OCI-LY7 (cell line): ENCODE measurements around the gene CCDC78. TPM values are rescaled to one million over a fixed set of nuclear protein-coding genes. Genes with fewer than 3 reads are reported as not detected.
A peak's percentile ranks its signal among the peaks of the same experiment; 100 is the strongest.

Experiments used
- BruUV-seq: library from RNA; stranded (reverse); fragments of 400-500 nt; replicated peaks from 2 replicates; lab custom pipeline; 2021; lab: Mats Ljungman, UMichigan
- CTCF ChIA-PET: fragments of 300-600 bp; sonication (Branson Sonifier 250); formaldehyde crosslinking; loops from one replicate; lab custom pipeline; 2022; ENCODE audit warnings: antibody characterized with exemption; ENCODE audit not compliant: unreplicated experiment; lab: Charles Lee
- POLR2A ChIA-PET: fragments of 300-600 bp; sonication (Branson Sonifier 250); formaldehyde crosslinking; loops from one replicate; lab custom pipeline; 2022; ENCODE audit warnings: antibody characterized with exemption; lab: Charles Lee
- DNase-seq: peaks from one replicate; pipeline ENCODE4 v3.0.0-alpha.2; 2015; ENCODE audit warnings: low spot score
- H2AFZ ChIP-seq: fragments of 200-600 bp; sonication (generic), shearing (Covaris generic); 2 replicates; pipeline ENCODE4 v1.6.1; 2014; ENCODE audit warnings: mild to moderate bottlenecking, antibody characterized with exemption, low read length, moderate library complexity
- H3K27ac ChIP-seq: fragments of 200-600 bp; sonication (generic); 2 replicates; pipeline ENCODE4 v1.5.1; 2014; ENCODE audit warnings: mixed run types, low read depth, mild to moderate bottlenecking, moderate library complexity, low read length, inconsistent platforms; ENCODE audit not compliant: poor library complexity, severe bottlenecking
- H3K36me3 ChIP-seq: fragments of 200-600 bp; sonication (generic); 2 replicates; pipeline ENCODE4 v1.6.1; 2014; ENCODE audit warnings: mild to moderate bottlenecking, antibody characterized with exemption, low read length, moderate library complexity, mixed read lengths; ENCODE audit not compliant: insufficient read depth
- H3K4me1 ChIP-seq: fragments of 200-600 bp; sonication (generic); 2 replicates; pipeline ENCODE4 v1.5.1; 2014; ENCODE audit warnings: mild to moderate bottlenecking, low read length; ENCODE audit not compliant: insufficient read depth, poor library complexity, severe bottlenecking
- H3K4me2 ChIP-seq: fragments of 200-600 bp; sonication (generic); 2 replicates; pipeline ENCODE4 v1.6.1; 2014; ENCODE audit warnings: mild to moderate bottlenecking, low read length
- H3K4me3 ChIP-seq: fragments of 200-600 bp; sonication (generic); 2 replicates; pipeline ENCODE4 v1.5.1; 2014; ENCODE audit warnings: mild to moderate bottlenecking, low read depth, low read length; ENCODE audit not compliant: poor library complexity, severe bottlenecking
- H3K79me2 ChIP-seq: fragments of 200-600 bp; sonication (generic); 2 replicates; pipeline ENCODE4 v1.6.1; 2016; ENCODE audit warnings: low read depth, mild to moderate bottlenecking, low read length, moderate library complexity, mixed read lengths; ENCODE audit not compliant: insufficient read depth
- H3K9me2 ChIP-seq: fragments of 200-600 bp; sonication (generic); 2 replicates; pipeline ENCODE4 v1.6.1; 2016; ENCODE audit warnings: mild to moderate bottlenecking, low read length, mixed read lengths; ENCODE audit not compliant: insufficient read depth
- H3K9me3 ChIP-seq: fragments of 200-600 bp; sonication (generic); 2 replicates; pipeline ENCODE4 v1.6.1; 2014; ENCODE audit warnings: mild to moderate bottlenecking, mixed run types, low read length, mixed read lengths
- H4K20me1 ChIP-seq: fragments of 200-600 bp; sonication (generic); 2 replicates; pipeline ENCODE4 v1.6.1; 2014; ENCODE audit warnings: mild to moderate bottlenecking, antibody characterized with exemption, low read length, moderate library complexity, mixed read lengths; ENCODE audit not compliant: insufficient read depth
- EZH2phosphoT487 ChIP-seq: fragments of 200-600 bp; sonication (generic); IDR thresholded peaks from 2 replicates; pipeline ENCODE4 v1.6.1; 2018; ENCODE audit warnings: low read depth, borderline replicate concordance, mild to moderate bottlenecking, mixed run types, antibody characterized with exemption, low read length, moderate library complexity, mixed read lengths
- intact Hi-C: fragments of 100-400 bp; cut with micrococcal nuclease; formaldehyde crosslinking; loops from one replicate; pipeline ENCODE4 v1.10.0; 2022; ENCODE audit not compliant: unreplicated experiment
- total RNA-seq, 2 experiments: library from RNA; depleted of rRNA in 1 of 2; stranded (reverse); fragments of >200 nt in 1 of 2; shearing (Covaris generic) in 1 of 2; gene quantifications; 2 replicates each; pipeline ENCODE4 v1.2.3, GENCODE V29; 2014 to 2022
- TF ChIP-seq, protein P1 (sequence below): fragments of 200-600 bp; sonication (generic); conservative IDR thresholded peaks from 2 replicates; pipeline ENCODE4 v1.5.1; 2014; ENCODE audit warnings: mild to moderate bottlenecking, antibody characterized with exemption, low read length, moderate library complexity, mixed read lengths

The CCDC78 gene
- total RNA-seq, 2 experiments from 2014 or later, result 25.8 to 57.9 TPM

DNA sequence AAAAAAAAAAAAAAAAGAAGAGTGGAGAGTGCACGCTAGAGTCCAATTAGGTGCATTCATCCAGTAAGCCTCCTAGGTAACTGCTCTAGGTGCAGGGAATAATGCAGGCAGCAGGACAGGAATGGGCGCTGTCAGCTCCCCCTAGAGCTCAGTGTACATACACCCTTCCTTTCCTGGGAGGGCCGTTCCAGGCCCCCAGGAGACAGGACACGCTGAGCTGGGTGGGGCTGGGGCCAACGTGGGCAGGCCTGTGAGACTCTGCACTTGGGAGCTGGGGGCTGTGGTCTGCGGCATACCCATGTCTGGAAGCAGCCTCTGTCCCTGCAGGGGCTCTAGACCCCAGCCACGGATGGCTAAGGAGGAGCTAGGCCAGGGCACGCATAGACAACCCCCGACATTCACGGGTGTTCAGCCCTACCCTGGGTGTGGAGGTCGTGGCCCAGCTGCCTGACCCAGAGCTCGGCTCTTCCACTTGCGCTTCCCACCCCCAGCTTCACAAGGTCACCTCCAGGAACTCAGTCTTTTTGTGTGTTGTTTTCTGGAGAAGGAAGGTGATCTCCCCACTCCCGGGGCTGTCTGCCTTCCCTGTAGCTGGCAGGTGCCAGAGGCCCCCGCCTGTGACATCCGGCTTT, 6.3 kb downstream of the CCDC78 start:
- Histone ChIP-seq H3K9me3 (no peaks in the 10 kb centered on the region), H3K36me3 (0 out of 2 replicates have a peak, but pooled peaks cover 10% of the 10 kb centered on the region), H3K4me3 (peak overlapping the region; percentile 95), H4K20me1 (no peaks in the 10 kb centered on the region), H3K79me2 (no peaks in the 10 kb centered on the region), H3K27ac (peak overlapping the region; percentile 93), H3K9me2 (no peaks in the 10 kb centered on the region), H3K4me2 (peak overlapping the region; percentile 88), H3K4me1 (peaks cover 62% of the 10 kb centered on the region), H2AFZ (no peak overlapping the region)
- intact Hi-C loops, result loop anchor here (2.0 to 5.0 kb wide), 2 partner anchors 19 to 38 kb away; partner anchors contain the start of genes JMJD8 and STUB1
- CTCF ChIA-PET, result interaction anchor here (0.7 kb wide), 1 partner anchor 21 kb away, joined by 4 read pairs; the partner anchor contains the start of gene CIAO3
- BruUV-seq, result TSS peak; percentile 74
- DNase-seq, result no peak
- POLR2A ChIA-PET, result interaction anchor here (0.5 to 3.2 kb wide), 4 partner anchors 8 to 30 kb away, joined by 3 to 26 read pairs (median 3); partner anchors contain the start of gene WDR24
- TF ChIP-seq, protein P1, sequence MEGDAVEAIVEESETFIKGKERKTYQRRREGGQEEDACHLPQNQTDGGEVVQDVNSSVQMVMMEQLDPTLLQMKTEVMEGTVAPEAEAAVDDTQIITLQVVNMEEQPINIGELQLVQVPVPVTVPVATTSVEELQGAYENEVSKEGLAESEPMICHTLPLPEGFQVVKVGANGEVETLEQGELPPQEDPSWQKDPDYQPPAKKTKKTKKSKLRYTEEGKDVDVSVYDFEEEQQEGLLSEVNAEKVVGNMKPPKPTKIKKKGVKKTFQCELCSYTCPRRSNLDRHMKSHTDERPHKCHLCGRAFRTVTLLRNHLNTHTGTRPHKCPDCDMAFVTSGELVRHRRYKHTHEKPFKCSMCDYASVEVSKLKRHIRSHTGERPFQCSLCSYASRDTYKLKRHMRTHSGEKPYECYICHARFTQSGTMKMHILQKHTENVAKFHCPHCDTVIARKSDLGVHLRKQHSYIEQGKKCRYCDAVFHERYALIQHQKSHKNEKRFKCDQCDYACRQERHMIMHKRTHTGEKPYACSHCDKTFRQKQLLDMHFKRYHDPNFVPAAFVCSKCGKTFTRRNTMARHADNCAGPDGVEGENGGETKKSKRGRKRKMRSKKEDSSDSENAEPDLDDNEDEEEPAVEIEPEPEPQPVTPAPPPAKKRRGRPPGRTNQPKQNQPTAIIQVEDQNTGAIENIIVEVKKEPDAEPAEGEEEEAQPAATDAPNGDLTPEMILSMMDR, result no peak; the same call in 1 of the 2 replicates
- TF ChIP-seq EZH2phosphoT487, result no peak

DNA sequence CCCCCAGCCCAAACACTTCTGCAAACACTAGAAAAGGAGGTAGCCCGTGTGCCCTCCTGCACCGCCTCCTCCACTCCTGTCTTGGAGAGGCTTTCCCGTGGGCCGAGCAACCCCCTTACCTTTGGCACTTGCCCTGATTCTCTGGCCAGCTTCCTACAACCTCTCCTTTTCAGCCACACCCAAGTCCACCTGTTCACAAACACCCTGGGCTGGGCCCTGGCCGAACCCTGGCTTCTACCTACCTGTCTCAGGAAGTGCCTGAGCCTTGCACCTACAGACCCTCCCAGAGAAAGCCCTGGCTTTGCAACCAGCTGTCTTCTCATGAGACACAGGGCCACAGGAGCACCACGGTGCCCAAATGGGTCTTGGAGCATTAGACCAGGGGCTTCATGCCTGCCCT, 7.3 kb downstream of the CCDC78 start:
- peak overlapping the region; percentile 95 for H3K4me3 ChIP-seq
- ChIA-PET CTCF (no interaction called here), POLR2A (no interaction called here)
- no peak overlapping the region for H2AFZ ChIP-seq
- no peaks in the 10 kb centered on the region for H4K20me1 ChIP-seq
- H3K9me3 ChIP-seq, result no peaks in the 10 kb centered on the region
- BruUV-seq, result no TSS peak
- no peaks in the 10 kb centered on the region for H3K9me2 ChIP-seq
- peak overlapping the region; percentile 93 for H3K27ac ChIP-seq
- TF ChIP-seq EZH2phosphoT487, result no peak
- DNase-seq, result no peak
- H3K4me2 ChIP-seq, result peak overlapping the region; percentile 88
- H3K4me1 ChIP-seq, result peaks cover 61% of the 10 kb centered on the region
- H3K79me2 ChIP-seq, result no peaks in the 10 kb centered on the region
- intact Hi-C loops, result no loop called here
- 0 out of 2 replicates have a peak, but pooled peaks cover 10% of the 10 kb centered on the region for H3K36me3 ChIP-seq

DNA sequence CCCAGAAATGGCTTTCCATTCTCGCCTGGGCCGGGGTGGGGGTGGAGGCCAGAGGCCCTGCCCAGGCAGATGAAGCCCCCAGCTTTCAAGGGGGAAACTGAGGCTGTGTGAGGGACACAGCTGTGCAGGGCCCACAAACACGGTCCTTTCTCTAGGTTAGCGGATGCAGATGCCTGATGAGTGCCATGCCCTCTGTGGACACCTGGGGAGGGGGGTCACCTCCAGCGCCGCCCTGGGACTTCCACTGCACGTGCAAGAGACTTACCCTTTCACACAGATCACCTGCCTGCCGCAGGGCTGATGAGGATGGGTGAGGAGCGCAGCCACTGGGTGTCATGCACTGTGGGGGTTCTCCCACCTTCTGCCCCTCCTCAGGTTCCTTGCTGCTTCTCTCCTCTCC, 7.9 kb downstream of the CCDC78 start:
- CTCF ChIA-PET, result no interaction called here
- no peak for DNase-seq
- no peaks in the 10 kb centered on the region for H3K79me2 ChIP-seq

More for the DNA sequence above, 7.9 kb downstream of the CCDC78 start:
- POLR2A ChIA-PET, result no interaction called here
- TF ChIP-seq EZH2phosphoT487, result no peak
- TF ChIP-seq, protein P1, result no peak
- no peak overlapping the region for H3K4me3 ChIP-seq
- H3K4me2 ChIP-seq, result no peak overlapping the region
- H3K9me3 ChIP-seq, result no peaks in the 10 kb centered on the region
- no peak overlapping the region for H3K27ac ChIP-seq
- H3K36me3 ChIP-seq, result 0 out of 2 replicates have a peak, but pooled peaks cover 9% of the 10 kb centered on the region
- no peaks in the 10 kb centered on the region for H4K20me1 ChIP-seq
- intact Hi-C loops, result no loop called here
- H2AFZ ChIP-seq, result no peak overlapping the region
- peaks cover 55% of the 10 kb centered on the region for H3K4me1 ChIP-seq
- no TSS peak for BruUV-seq
- no peaks in the 10 kb centered on the region for H3K9me2 ChIP-seq
